ENCODE measurements around the gene UXS1. TPM values are rescaled to one million over a fixed set of nuclear protein-coding genes. Genes with fewer than 3 reads are reported as not detected.

The UXS1 gene
- polyA plus RNA-seq, 1 of the 3 experiments (the other 2 are of a cell fraction): 55.9 TPM

DNA sequence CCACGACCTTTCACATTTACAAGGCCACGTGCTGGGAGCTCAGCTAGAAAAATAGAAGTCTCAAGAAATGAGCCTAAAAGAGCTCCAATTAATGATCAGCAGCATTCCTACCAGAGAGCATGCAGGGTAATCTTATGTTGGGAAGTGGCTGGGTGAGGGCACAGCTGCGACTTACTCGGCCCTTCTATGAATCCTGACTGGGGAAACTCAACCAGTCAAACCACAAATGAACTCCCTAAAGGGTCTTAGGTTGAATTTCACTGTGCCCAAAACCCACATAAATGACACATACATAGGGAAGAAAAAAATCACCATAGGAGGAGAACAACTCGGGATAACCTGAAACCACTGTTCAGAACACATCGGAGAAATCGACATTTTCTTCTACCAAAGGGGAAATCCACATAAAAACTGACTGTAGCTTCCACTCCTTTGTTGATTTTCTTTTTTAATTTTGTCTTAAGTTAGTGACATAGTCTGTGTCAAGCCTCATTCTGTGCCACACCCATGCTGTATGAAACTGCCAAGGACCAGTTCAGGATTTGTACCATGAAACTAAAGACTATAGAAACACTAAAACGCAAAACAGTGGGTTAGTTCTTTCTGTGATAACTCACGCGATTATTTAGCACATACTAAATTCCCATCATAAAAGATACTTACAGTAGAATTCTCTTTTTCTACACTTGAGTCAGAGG lies 54.7 kb downstream of the UXS1 start:
- no peak overlapping the region for H3K4me3 ChIP-seq (ENCODE audit: low read depth in 2 of 2, low read length in 1 of 2)
- no peaks in the 10 kb centered on the region for H3K27me3 ChIP-seq (ENCODE audit: insufficient read depth)
- ChIA-PET CTCF (no interaction called here), POLR2A (no interaction called here)
- no peaks in the 10 kb centered on the region for H3F3A ChIP-seq (replicated peaks; ENCODE audit: insufficient read depth)
- no peaks in the 10 kb centered on the region for H3K9me3 ChIP-seq
- no peaks in the 10 kb centered on the region for H3K9me2 ChIP-seq
- no peak overlapping the region for H3K9ac ChIP-seq
- no peaks in the 10 kb centered on the region for H3K36me3 ChIP-seq (replicated peaks in 1 of 2; ENCODE audit: control insufficient read depth in 1 of 2, insufficient read depth in 2 of 2, low read length in 1 of 2)
- H2AFZ ChIP-seq (ENCODE audit: low read depth): no peak overlapping the region
- no peak for TF ChIP-seq GATA2 (CRISPR knock-in tag; IDR thresholded peaks at IDR 0.05)
- H3K27ac ChIP-seq (ENCODE audit: low read depth in 2 of 2, low read length in 1 of 2): no peak overlapping the region
- no peaks in the 10 kb centered on the region; a peak in 1 of 4 replicates for H3K4me1 ChIP-seq (ENCODE audit: control insufficient read depth in 1 of 2, insufficient read depth in 2 of 2, low read depth in 1 of 2, low read length in 1 of 2)
- no peak for DNase-seq
- H3K79me2 ChIP-seq (ENCODE audit: insufficient read depth): no peaks in the 10 kb centered on the region
- no peak overlapping the region for H3K4me2 ChIP-seq
- 91% methylated on average over 10 of the region's 10 CpGs for WGBS (ENCODE audit: low lambda C conversion rate)
- H4K20me1 ChIP-seq (ENCODE audit: insufficient read depth): no peaks in the 10 kb centered on the region

DNA sequence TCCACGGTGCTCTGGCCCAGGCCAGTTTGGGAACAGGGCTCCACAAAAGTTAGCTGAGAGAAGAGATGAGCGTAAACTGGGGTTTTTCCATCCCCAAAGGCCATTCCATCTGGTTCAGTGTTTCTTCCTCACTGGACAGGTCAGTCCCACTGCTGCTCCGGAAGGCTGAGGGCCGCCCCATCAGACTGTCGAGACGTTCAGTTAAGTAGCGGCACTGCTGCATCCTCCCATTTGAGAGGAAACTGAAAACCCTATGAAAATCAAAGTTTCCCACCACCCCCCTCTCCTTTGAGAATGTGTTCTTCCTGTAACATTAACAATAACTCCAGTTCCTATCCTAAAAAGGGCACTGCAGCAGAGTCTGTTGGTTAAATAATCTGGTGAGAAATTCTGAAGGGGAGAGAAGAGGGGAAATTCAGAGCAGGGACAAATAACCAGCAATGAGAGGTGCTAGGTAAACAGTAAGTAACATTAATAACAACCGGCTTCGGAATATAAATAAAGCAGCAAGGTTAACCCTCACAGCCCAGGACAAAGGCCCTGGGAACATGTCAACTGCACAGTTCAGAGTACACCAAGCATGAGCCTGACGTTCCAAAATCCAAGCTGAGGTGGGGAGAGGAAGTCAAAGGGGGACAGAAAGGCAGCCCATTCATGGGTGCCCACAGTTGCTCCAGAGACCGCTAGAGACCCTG lies 55.4 kb downstream of the UXS1 start:
- Histone ChIP-seq H3K79me2 (ENCODE audit: insufficient read depth) (no peaks in the 10 kb centered on the region), H2AFZ (ENCODE audit: low read depth) (no peak overlapping the region), H3K9me2 (no peaks in the 10 kb centered on the region), H3K9ac (no peak overlapping the region), H3K4me1 (ENCODE audit: control insufficient read depth in 1 of 2, insufficient read depth in 2 of 2, low read depth in 1 of 2, low read length in 1 of 2) (no peaks in the 10 kb centered on the region; a peak in 1 of 4 replicates), H3F3A (replicated peaks; ENCODE audit: insufficient read depth) (no peaks in the 10 kb centered on the region), H3K4me3 (ENCODE audit: low read depth in 2 of 2, low read length in 1 of 2) (no peak overlapping the region), H3K9me3 (no peaks in the 10 kb centered on the region), H4K20me1 (ENCODE audit: insufficient read depth) (no peaks in the 10 kb centered on the region), H3K27me3 (ENCODE audit: insufficient read depth) (no peaks in the 10 kb centered on the region), H3K27ac (ENCODE audit: low read depth in 2 of 2, low read length in 1 of 2) (no peak overlapping the region), H3K4me2 (no peak overlapping the region), H3K36me3 (replicated peaks in 1 of 2; ENCODE audit: control insufficient read depth in 1 of 2, insufficient read depth in 2 of 2, low read length in 1 of 2) (no peaks in the 10 kb centered on the region)
- TF ChIP-seq MEF2A (IDR thresholded peaks at IDR 0.05; ENCODE audit: borderline replicate concordance, low read depth) (no peak), NRF1 (IDR thresholded peaks at IDR 0.05; ENCODE audit: low read depth, low read length) (no peak), EZH2phosphoT487 (IDR thresholded peaks at IDR 0.05; ENCODE audit: borderline replicate concordance, low read depth) (no peak), GATA2 (CRISPR knock-in tag; IDR thresholded peaks at IDR 0.05) (no peak), FOXM1 (IDR thresholded peaks at IDR 0.05; ENCODE audit: low read depth) (no peak), YY1 (IDR thresholded peaks at IDR 0.05; ENCODE audit: low read depth) (no peak), TCF12 (IDR thresholded peaks at IDR 0.05) (no peak), GABPA (IDR thresholded peaks at IDR 0.05; ENCODE audit: low read depth) (no peak), EP300 (IDR thresholded peaks at IDR 0.05; ENCODE audit: borderline replicate concordance in 1 of 2, low read depth in 1 of 2, low read length in 1 of 2) (no peak)
- TF ChIP-seq, protein P1, sequence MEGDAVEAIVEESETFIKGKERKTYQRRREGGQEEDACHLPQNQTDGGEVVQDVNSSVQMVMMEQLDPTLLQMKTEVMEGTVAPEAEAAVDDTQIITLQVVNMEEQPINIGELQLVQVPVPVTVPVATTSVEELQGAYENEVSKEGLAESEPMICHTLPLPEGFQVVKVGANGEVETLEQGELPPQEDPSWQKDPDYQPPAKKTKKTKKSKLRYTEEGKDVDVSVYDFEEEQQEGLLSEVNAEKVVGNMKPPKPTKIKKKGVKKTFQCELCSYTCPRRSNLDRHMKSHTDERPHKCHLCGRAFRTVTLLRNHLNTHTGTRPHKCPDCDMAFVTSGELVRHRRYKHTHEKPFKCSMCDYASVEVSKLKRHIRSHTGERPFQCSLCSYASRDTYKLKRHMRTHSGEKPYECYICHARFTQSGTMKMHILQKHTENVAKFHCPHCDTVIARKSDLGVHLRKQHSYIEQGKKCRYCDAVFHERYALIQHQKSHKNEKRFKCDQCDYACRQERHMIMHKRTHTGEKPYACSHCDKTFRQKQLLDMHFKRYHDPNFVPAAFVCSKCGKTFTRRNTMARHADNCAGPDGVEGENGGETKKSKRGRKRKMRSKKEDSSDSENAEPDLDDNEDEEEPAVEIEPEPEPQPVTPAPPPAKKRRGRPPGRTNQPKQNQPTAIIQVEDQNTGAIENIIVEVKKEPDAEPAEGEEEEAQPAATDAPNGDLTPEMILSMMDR (IDR thresholded peaks at IDR 0.05): no peak
- TF ChIP-seq, protein P2, sequence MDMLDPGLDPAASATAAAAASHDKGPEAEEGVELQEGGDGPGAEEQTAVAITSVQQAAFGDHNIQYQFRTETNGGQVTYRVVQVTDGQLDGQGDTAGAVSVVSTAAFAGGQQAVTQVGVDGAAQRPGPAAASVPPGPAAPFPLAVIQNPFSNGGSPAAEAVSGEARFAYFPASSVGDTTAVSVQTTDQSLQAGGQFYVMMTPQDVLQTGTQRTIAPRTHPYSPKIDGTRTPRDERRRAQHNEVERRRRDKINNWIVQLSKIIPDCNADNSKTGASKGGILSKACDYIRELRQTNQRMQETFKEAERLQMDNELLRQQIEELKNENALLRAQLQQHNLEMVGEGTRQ (IDR thresholded peaks at IDR 0.05; ENCODE audit: borderline replicate concordance, low read depth, low read length): no peak
- TF ChIP-seq, protein P3, sequence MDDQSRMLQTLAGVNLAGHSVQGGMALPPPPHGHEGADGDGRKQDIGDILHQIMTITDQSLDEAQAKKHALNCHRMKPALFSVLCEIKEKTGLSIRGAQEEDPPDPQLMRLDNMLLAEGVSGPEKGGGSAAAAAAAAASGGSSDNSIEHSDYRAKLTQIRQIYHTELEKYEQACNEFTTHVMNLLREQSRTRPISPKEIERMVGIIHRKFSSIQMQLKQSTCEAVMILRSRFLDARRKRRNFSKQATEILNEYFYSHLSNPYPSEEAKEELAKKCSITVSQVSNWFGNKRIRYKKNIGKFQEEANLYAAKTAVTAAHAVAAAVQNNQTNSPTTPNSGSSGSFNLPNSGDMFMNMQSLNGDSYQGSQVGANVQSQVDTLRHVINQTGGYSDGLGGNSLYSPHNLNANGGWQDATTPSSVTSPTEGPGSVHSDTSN (IDR thresholded peaks at IDR 0.05): no peak
- POLR2A ChIA-PET: no interaction called here
- 91% methylated on average over 10 of the region's 11 CpGs for WGBS (ENCODE audit: low lambda C conversion rate)
- no peak for DNase-seq
- CTCF ChIA-PET: interaction anchor here (1.4 kb wide), 1 partner anchor 11 kb away, joined by 3 read pairs; no protein-coding TSS in a partner anchor
